GM21447 (cell line): ENCODE measurements around the gene SHH.
"Not testable (repeated sequence)": the region's sequence is repeated elsewhere in the genome, so short reads cannot be mapped to it uniquely, and the experiment has no call there.

ENCODE experiments used
- ATAC-seq: cut with Tn5 transposase; IDR thresholded peaks from one replicate; pipeline ENCODE4 v1.9.1; 2021; ENCODE audit not compliant: unreplicated experiment

Gene SHH

DNA sequence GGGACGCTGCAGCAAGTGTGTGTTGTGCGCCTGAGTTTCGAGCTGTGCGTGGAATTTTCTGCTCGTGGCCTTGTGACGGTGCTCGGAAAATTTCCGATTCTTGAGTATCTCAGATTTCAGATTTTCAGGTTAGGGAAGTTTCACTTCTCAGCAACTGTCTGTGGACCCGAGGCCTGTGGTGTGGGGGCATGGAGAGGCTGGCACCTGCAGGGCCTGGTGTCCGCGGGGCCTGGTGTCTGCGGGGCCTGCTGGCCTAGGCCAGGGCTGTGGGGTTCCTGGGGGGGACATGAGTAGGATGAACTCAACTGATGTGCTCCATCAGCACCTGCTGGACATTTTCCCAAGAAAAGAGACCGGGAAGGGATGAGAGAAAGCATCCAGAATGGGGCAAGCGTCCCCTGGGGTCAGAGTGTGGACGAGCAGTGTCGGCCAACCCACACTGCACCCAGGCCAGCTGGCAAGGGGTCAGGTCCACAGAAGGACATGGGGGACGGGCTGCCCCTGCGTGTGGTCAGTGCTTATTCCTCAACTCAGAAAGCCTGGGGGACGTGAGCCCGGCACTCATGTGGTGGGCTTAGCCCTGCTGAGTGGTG is 31.3 kb upstream of the SHH start:
- ATAC-seq: no peak

DNA sequence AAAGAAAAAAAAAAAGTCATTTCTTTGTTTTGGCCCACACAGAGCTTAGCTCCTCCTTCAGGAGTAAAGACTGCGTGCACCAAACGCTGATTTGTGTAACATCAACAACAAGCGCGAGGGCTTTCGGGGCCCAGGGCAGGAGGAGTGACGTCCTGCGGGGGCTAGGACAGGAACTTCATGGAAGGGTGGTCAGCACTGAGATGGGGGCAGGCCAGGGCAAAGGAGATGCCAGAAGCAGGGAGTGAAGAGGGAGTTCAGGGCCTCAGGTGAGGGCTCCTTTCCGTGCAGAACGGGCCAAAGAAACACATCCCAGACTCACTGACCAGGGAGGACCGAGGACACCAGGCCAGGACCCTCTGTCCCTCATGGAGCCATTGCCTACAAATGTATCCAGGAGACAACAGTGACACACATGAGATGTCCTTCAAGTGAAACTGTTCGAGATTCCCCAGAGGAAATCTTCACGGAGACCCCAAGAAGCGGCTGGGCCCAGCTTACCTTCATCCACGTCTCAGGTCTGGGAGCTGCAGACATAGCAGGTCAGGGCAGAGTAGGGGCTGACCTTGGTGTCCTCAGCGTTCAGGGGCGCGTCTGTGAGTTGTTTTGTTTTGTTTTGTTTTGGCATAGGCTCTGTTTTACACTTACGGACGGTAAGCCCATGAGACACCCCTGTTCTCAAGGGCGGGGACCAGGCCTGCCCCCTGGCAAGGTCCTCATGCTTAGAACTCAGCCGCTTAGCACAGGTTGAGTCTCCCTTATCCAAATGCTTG is 30.4 kb upstream of the SHH start:
- ATAC-seq: no peak

DNA sequence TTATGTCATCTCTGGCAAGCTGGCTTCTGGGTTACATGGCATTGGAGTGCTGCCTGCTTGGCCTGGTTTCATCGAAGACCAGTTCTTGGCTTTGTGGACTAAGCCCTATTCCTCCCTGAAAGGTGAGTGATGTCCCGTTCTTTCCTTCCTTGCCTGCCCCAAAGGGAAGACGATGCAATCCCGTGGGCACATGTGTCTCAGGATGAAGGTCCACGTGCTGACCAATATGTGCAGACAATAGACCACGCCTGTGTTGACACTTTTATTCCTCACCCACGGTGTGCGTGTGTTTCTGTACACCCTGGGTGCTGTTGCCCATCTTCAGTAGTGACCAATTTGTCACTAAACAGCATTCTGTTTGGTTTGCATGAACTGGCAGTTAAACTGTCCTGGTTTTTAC is 28.6 kb upstream of the SHH start:
- no peak for ATAC-seq

- ATAC-seq: no peak
These were observed 28.1 kb upstream of the SHH start for GRCh38 chr7:155840262-155840885.

- ATAC-seq: no peak
These were observed 27.2 kb upstream of the SHH start for GRCh38 chr7:155839461-155839860.

DNA sequence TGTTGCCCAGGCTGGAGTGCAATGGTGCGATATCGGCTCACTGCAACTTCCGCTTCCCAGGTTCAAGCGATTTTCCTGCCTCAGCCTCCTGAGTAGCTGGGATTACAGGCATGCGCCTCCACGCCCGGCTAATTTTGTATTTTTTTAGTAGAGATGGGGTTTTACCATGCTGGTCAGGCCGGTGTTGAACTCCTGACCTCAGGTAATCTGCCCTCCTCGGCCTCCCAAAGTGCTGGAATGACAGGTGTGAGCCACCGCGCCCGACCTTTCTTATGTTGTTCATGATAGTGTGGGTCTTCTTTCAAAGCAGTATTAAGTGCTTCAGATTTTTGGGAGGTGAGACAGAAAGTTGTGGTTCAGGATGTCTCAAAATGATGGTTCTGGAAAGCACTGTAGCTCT is 26.0 kb upstream of the SHH start:
- not testable (repeated sequence) for ATAC-seq

GRCh38 chr7:155837126-155837479 is 24.8 kb upstream of the SHH start:
- ATAC-seq: no peak

GRCh38 chr7:155836216-155837125 is 24.2 kb upstream of the SHH start:
- no peak for ATAC-seq

GRCh38 chr7:155835446-155836215 is 23.4 kb upstream of the SHH start:
- ATAC-seq: no peak

GRCh38 chr7:155834486-155835048 is 22.3 kb upstream of the SHH start:
- no peak for ATAC-seq

GRCh38 chr7:155833651-155834050 is 21.4 kb upstream of the SHH start:
- no peak for ATAC-seq

- no peak for ATAC-seq
These were observed 20.3 kb upstream of the SHH start for GRCh38 chr7:155832581-155832981.

DNA sequence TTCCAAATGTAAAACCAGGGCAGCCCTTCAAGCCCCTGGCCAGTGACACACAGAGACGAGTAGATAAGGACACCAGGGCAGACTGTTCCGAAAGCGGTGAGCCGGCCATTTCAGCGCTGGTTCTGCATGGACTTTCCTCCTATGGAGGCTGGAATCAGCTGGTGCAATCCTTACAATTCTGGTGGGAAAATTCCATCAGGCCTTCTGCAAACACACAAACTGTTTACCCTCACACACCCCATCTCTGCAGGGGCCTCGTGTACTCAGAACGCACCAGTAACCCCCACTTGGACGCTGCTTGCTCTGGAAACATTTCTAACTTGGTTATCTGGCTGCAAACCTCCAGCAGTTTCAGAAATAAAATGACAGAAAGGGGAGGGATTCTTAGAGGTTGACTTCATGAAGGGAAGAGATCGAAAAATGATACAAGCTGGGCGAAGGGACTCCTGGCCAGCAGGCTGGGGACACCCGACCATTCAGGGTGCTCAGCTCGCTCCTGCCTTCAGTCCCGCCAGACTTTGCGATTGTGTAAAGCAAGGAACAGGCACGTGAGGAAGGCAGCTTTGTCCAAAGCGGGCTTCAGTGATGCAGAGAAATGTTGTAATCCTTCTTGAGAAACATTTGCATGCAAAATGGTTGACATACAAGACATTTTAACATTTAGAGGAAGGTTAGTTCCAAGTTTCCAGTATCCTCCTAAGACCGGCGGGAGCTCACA is 19.7 kb upstream of the SHH start:
- ATAC-seq: no peak

DNA sequence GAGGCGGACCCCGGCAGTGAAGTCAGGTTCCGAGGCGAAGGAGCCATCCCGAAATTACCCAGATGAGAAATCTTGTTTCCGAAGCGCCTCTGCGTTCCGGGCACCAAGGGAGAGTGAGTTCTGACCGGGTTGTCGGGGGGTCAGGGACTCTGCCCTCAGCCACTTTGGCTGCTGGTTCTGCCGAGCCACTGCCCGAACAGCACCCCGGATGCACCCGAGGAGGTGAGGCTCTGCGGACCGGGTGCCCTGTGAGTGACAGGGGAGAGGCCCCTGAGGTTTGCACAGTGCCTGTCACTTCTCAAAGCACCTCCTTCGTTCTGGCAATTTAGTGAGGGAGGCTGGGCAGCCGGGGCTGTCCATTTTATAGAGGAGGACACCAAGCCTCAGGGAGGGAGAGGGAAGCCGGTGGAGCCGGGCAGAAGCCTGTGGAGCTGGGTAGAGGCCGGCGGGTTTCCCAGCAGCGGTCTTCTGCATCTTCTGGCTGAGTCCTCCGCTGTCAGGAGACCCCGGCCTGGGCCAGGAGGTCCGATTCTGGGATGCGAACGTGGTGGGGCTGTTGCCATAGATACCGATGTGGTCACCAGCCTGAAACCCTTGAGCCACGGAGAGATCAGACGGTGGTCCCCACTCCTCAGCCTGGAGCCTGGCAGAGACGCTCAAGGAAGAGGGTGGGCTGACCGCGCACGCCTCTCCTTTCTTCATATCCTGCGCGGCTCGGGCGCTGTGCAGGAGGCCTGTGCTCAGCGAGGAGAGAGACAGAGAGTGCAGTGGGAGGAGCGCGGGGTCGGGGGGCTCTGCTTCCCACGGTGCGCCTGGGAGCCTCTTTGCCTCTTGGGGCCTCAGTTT is 18.9 kb upstream of the SHH start:
- no peak for ATAC-seq

GRCh38 chr7:155829796-155830470 is 17.7 kb upstream of the SHH start:
- ATAC-seq: no peak

DNA sequence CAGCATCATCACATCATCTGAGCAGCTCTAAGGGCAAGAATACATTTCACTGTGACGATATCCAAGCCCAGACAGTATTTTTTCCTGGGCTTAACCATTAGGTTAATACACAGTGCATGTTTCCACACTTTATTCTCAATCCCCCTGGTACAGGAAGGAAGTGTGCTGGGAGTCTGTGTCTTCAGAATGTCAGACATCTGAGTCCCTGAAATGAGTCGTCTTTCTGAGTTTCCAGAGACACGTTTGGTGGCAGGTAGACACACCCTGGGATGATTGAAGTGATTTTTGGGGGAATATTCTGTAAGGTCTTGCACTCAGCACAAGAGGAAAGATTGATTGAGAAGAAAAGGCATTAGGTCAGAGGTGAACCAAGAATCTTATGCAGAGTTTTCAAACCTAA is 13.1 kb upstream of the SHH start:
- ATAC-seq: no peak

- ATAC-seq: no peak
These were observed 12.1 kb upstream of the SHH start for GRCh38 chr7:155824227-155824886.

GRCh38 chr7:155821851-155822250 is 9.6 kb upstream of the SHH start:
- no peak for ATAC-seq
